Body of pancreas (tissue), 4 donors: Measurements from ENCODE around the gene GP9. TPM values are rescaled to one million over a fixed set of nuclear protein-coding genes. Genes with fewer than 3 reads are reported as not detected.
A peak's percentile ranks its signal among the peaks of the same experiment; 100 is the strongest.
"Not testable (repeated sequence)": the region's sequence is repeated elsewhere in the genome, so short reads cannot be mapped to it uniquely, and the experiment has no call there.

Experiments
- ATAC-seq: fragments of 150-250 bp; one replicate; pipeline ENCODE4 v1.9.1; 2016
- DNase-seq, 4 donors: peaks; one replicate each; pipeline ENCODE4 v3.0.0-alpha.2; 2019
- H3K27ac ChIP-seq, 4 donors: fragments of 200-600 bp; sonication (generic); 1 replicate in 3 of 4; 2 replicates in 1 of 4; pipeline versions ENCODE4 v1.5.1 to v1.6.1; 2016 to 2019; ENCODE audit warnings: mild to moderate bottlenecking in 1 of 4, mixed read lengths in 1 of 4, moderate library complexity in 1 of 4
- H3K27me3 ChIP-seq, 2 donors: fragments of 200-600 bp; sonication (generic); one replicate each; pipeline ENCODE4 v1.6.0; 2016; ENCODE audit warnings: mild to moderate bottlenecking in 1 of 2
- H3K36me3 ChIP-seq, 2 donors: fragments of 200-600 bp; sonication (generic); replicated peaks in 1 of 2; 2 replicates each; pipeline ENCODE4 v1.5.1; 2016; ENCODE audit warnings: low read depth in 2 of 2; ENCODE audit not compliant: insufficient read depth in 1 of 2
- H3K4me1 ChIP-seq: fragments of 200-600 bp; sonication (generic); one replicate; pipeline ENCODE4 v1.6.0; 2016
- H3K4me3 ChIP-seq, 2 donors: fragments of 200-600 bp; sonication (generic); 1 replicate in 1 of 2; 2 replicates in 1 of 2; pipeline ENCODE4 v1.5.1; 2016 to 2019
- H3K9me3 ChIP-seq, 3 donors: fragments of 200-600 bp; sonication (generic); 1 replicate in 2 of 3; 2 replicates in 1 of 3; pipeline ENCODE4 v1.5.1; 2016
- CTCF ChIP-seq, 7 experiments: fragments of 450-650 bp in 4 of 7; fragments of 200-600 bp in 3 of 7; sonication (generic) in 3 of 7; IDR thresholded peaks; one replicate each; pipeline ENCODE4 v1.5.1; 2016 to 2019; ENCODE audit warnings: antibody characterized with exemption in 7 of 7
- POLR2A ChIP-seq, 3 donors: fragments of 450-650 bp; IDR thresholded peaks; one replicate each; pipeline ENCODE4 v1.6.1; 2016; ENCODE audit warnings: antibody characterized with exemption in 3 of 3, mild to moderate bottlenecking in 2 of 3
- WGBS, 2 donors: methylation state at CpG; one replicate each; pipeline ENCODE4 v1.1.5; 2017; 5-methylcytosine and 5-hydroxymethylcytosine counted together
- intact Hi-C: fragments of 100-400 bp; cut with DNase I; formaldehyde crosslinking; loops from one replicate; pipeline ENCODE4 v1.15.1; 2023
- total RNA-seq, 2 donors: library from RNA; depleted of rRNA; stranded (reverse); fragments of >200 nt; gene quantifications; one replicate each; pipeline ENCODE4 v1.1.0, GENCODE V29; 2016

GP9 gene
- total RNA-seq, 2 donors from 2014 or later: not detected

GRCh38 chr3:129084501-129084900, 23.9 kb downstream of the GP9 start:
- intact Hi-C loops: no loop called here
- ATAC-seq: no peak
- Histone ChIP-seq H3K27me3 (no peaks in the 10 kb centered on the region), H3K4me1 (peaks cover 15% of the 10 kb centered on the region), H3K36me3 (no peaks in the 10 kb centered on the region), H3K9me3 (no peaks in the 10 kb centered on the region), H3K4me3 (no peak overlapping the region), H3K27ac (no peak overlapping the region)
- TF ChIP-seq CTCF (IDR thresholded peaks at IDR 0.05) (no peak), POLR2A (IDR thresholded peaks at IDR 0.05) (no peak)
- DNase-seq: no peak
- WGBS, 2 donors: 52 to 68% methylated on average over 4 to 6 of the region's 6 CpGs

GRCh38 chr3:129085165-129085715, 24.7 kb downstream of the GP9 start:
- DNase-seq (no peak), ATAC-seq (no peak)
- WGBS, 2 donors: 97 to 100% methylated on average over 1 to 11 of the region's 12 CpGs

GRCh38 chr3:129085818-129086217, 25.2 kb downstream of the GP9 start:
- ATAC-seq (no peak), DNase-seq (no peak)
- TF ChIP-seq POLR2A (IDR thresholded peaks at IDR 0.05) (no peak), CTCF (IDR thresholded peaks at IDR 0.05) (no peak)
- 89% methylated on average over 4 of the region's 4 CpGs; no CpG with 5 or more reads in 1 of the 2 donors for WGBS, 2 donors
- H3K36me3 ChIP-seq: no peaks in the 10 kb centered on the region
- H3K27me3 ChIP-seq: no peaks in the 10 kb centered on the region
- no peaks in the 10 kb centered on the region for H3K9me3 ChIP-seq
- intact Hi-C loops: no loop called here
- H3K4me1 ChIP-seq: peaks cover 15% of the 10 kb centered on the region
- no peak overlapping the region for H3K4me3 ChIP-seq
- H3K27ac ChIP-seq: peak overlapping the region in 1 of 4 donors; percentile 79

More at GRCh38 chr3:129085165-129085715, 24.7 kb downstream of the GP9 start:
- intact Hi-C loops: no loop called here
- Histone ChIP-seq H3K9me3 (no peaks in the 10 kb centered on the region), H3K4me3 (no peak overlapping the region), H3K27me3 (no peaks in the 10 kb centered on the region), H3K36me3 (no peaks in the 10 kb centered on the region), H3K27ac (no peak overlapping the region), H3K4me1 (peaks cover 15% of the 10 kb centered on the region)
- TF ChIP-seq POLR2A (IDR thresholded peaks at IDR 0.05) (no peak), CTCF (IDR thresholded peaks at IDR 0.05) (no peak)

GRCh38 chr3:129087138-129087702, 26.6 kb downstream of the GP9 start:
- Histone ChIP-seq H3K36me3 (peaks cover 0 to 4% of the 10 kb centered on the region in 2 donors), H3K27ac (peak overlapping the region; percentile 39 to 89 (median 77)), H3K4me1 (peaks cover 15% of the 10 kb centered on the region), H3K9me3 (no peaks in the 10 kb centered on the region), H3K27me3 (no peaks in the 10 kb centered on the region), H3K4me3 (no peak overlapping the region)
- peak; percentile 77 for ATAC-seq
- DNase-seq: peak; percentile 62 to 77 (median 73)
- intact Hi-C loops: no loop called here
- TF ChIP-seq CTCF (IDR thresholded peaks at IDR 0.05): no peak
- TF ChIP-seq POLR2A (IDR thresholded peaks at IDR 0.05): peak in 1 of 3 donors; percentile 20
- 42 to 45% methylated on average over 8 of the region's 8 CpGs for WGBS, 2 donors

- H3K9me3 ChIP-seq, H3K27me3 ChIP-seq, H3K36me3 ChIP-seq, H3K4me3 ChIP-seq, intact Hi-C loops: not testable (repeated sequence)
- peaks cover 15% of the 10 kb centered on the region for H3K4me1 ChIP-seq
- DNase-seq (peak; percentile 61 to 81 (median 66)), ATAC-seq (peak; percentile 94)
- peak overlapping the region in 1 of 4 donors; percentile 50 for H3K27ac ChIP-seq
- no CpG with 5 or more reads among the region's 9 CpGs for WGBS, 2 donors
Observed at GRCh38 chr3:129087904-129088303, 27.3 kb downstream of the GP9 start.

- peaks cover 15% of the 10 kb centered on the region for H3K4me1 ChIP-seq
- H3K27ac ChIP-seq, H3K4me3 ChIP-seq, intact Hi-C loops, H3K36me3 ChIP-seq, DNase-seq, H3K27me3 ChIP-seq, H3K9me3 ChIP-seq: not testable (repeated sequence)
- ATAC-seq: peak; percentile 12
- WGBS, 2 donors: no CpG with 5 or more reads among the region's 6 CpGs
Observed at GRCh38 chr3:129088312-129088711, 27.7 kb downstream of the GP9 start.
